ENCODE data around the gene SRR. TPM values are rescaled to one million over a fixed set of nuclear protein-coding genes. Genes with fewer than 3 reads are reported as not detected.

SRR gene
- total RNA-seq, 1 donor from 2014 or later: 9.3 TPM

GRCh38 chr17:2365132-2365531 lies 61.4 kb downstream of the SRR start:
- DNase-seq (ENCODE audit: low spot score): no peak
- intact Hi-C loops (cut with DNase I): no loop called here

GRCh38 chr17:2366747-2367494 lies 63.2 kb downstream of the SRR start:
- intact Hi-C loops (cut with DNase I): no loop called here
- no peak for DNase-seq (ENCODE audit: low spot score)

GRCh38 chr17:2368359-2368758 lies 64.6 kb downstream of the SRR start:
- intact Hi-C loops (cut with DNase I): no loop called here
- no peak for DNase-seq (ENCODE audit: low spot score)

GRCh38 chr17:2369039-2369438 lies 65.3 kb downstream of the SRR start:
- intact Hi-C loops (cut with DNase I): no loop called here
- DNase-seq (ENCODE audit: low spot score): no peak

- no peak for DNase-seq (ENCODE audit: low spot score)
- intact Hi-C loops (cut with DNase I): no loop called here
These were observed 65.9 kb downstream of the SRR start for GRCh38 chr17:2369551-2370210.

- intact Hi-C loops (cut with DNase I): no loop called here
- no peak for DNase-seq (ENCODE audit: low spot score)
These were observed 66.5 kb downstream of the SRR start for GRCh38 chr17:2370211-2370589.

- no peak for DNase-seq (ENCODE audit: low spot score)
- intact Hi-C loops (cut with DNase I): no loop called here
These were observed 67.7 kb downstream of the SRR start for GRCh38 chr17:2371183-2372130.

GRCh38 chr17:2372180-2372579 lies 68.4 kb downstream of the SRR start:
- no peak for DNase-seq (ENCODE audit: low spot score)
- intact Hi-C loops (cut with DNase I): no loop called here

- intact Hi-C loops (cut with DNase I): no loop called here
- no peak for DNase-seq (ENCODE audit: low spot score)
These were observed 68.9 kb downstream of the SRR start for GRCh38 chr17:2372681-2373080.

GRCh38 chr17:2373179-2373578 lies 69.4 kb downstream of the SRR start:
- no peak for DNase-seq (ENCODE audit: low spot score)
- intact Hi-C loops (cut with DNase I): no loop called here

Other genes starting within 250 kb of the SRR start
- gene HIC1, start 248.8 kb upstream of the SRR start, total RNA-seq: 15.0 TPM
- 19.7 TPM for gene SMG6, start 165 bp upstream of the SRR start, total RNA-seq
- gene TSR1, start 32.5 kb downstream of the SRR start, total RNA-seq: 23.0 TPM
- 35.5 TPM for gene SGSM2, start 33.6 kb downstream of the SRR start, total RNA-seq
- 12.9 TPM for gene MNT, start 97.1 kb downstream of the SRR start, total RNA-seq
- 25.8 TPM for gene METTL16, start 207.9 kb downstream of the SRR start, total RNA-seq

Measured in cardiac septum (tissue), 1 donor.